HG03066 (cell line): Measurements from ENCODE around the gene ANKIB1.
"Not testable (repeated sequence)": the region's sequence is repeated elsewhere in the genome, so short reads cannot be mapped to it uniquely, and the experiment has no call there.

ENCODE experiments used
- ATAC-seq: cut with Tn5 transposase; IDR thresholded peaks from one replicate; pipeline ENCODE4 v1.9.1; 2021; ENCODE audit warnings: low read depth; ENCODE audit not compliant: unreplicated experiment

Gene ANKIB1

DNA sequence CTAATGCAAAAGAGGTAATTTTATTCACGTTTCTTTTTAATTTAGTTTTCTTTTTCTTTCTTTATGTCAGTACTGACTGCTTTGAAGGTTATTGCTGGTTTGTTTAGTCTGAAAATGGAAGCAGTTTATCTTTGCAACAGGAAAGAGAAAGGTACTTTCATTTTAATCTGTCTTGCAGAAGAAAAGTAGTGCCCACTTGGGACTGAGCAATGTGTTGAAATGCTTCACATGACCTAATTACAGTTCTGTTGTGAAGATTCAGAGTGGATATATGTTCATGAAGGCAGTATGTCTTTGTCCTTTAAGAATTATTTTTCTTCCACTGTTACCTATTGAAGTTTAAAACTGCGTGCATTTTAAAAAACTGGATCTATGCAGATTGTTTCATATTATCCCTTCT is 80.1 kb downstream of the ANKIB1 start:
- no peak for ATAC-seq

DNA sequence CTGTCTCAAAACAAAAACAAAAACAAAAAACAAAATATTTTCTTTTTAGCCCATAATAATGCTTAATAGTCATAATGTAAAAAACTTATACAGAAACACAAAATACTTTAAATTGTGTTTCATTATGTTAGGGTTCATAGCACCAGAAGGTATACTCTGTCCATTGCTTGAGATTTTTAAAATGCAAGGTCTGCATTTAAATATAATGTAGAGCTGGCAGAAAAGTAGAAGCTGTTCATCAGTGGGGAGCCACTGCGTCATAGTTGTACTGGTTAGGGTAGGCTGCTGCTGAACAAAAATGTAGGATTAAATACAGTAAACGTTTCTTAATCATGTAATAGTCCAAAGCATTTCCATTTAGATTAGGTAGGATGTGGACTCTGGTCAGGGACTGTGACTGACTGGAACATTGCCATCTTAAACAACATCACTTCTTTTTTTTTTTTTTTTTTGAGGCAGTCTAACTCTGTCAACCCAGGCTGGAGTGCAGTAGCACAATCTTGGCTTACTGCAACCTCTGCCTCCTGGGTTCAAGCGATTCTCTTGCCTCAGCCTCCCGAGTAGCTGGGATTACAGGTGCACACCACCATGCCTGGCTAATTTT is 85.2 kb downstream of the ANKIB1 start:
- ATAC-seq = no peak

DNA sequence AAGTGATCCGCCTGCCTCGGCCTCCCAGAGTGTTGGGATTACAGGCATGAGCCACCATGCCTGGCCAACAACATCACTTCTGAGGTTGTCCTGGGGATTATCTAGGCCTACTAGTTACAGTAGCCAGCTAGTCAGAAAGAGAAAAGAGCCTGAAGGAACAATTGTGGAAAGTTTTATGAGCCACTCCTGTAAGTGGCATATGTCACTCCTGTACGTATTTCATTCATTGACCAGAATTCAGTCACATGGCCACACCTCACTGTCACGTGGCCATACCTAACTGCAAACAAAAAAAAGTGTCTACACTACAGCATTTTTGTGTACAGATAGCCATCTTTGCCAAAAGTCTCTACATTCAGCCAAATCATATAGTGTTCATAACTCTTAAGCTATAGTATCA is 85.7 kb downstream of the ANKIB1 start:
- ATAC-seq = no peak

DNA sequence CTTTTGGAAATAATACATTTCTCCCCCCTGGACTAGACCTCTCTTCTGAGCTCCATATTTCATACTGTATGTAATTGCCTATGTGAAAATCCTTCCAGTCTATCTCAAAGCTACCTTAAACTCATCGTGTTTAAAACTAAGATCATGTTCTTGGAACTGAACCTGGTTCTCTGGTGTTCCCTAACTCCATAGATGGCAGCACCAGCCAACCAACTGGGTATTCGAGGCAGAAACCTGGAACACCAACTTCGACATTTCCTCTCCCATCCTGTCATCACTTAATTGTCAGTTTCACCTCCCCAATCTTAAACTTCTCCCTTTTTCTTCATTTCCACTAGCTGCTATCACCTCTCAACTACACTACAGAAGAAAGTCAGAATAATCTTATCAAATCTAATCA is 87.0 kb downstream of the ANKIB1 start:
- no peak for ATAC-seq

DNA sequence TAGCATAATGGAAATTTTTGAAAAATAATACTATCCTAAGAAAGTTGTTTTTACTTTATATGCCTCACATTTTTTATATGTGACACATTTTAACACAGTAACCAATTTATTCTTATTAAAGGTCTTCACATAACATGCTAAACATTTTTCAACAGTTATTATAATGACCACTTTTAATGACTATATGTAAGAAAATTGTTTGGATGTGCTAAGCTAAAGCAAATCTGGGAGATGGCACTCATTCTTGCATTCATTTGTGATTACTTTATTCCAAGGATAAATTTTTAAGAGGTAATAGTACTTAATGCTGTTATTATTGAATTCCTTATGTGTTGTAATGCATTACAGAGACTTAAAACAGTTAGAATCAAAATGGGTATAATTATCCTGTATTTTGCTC is 88.1 kb downstream of the ANKIB1 start:
- ATAC-seq = no peak

DNA sequence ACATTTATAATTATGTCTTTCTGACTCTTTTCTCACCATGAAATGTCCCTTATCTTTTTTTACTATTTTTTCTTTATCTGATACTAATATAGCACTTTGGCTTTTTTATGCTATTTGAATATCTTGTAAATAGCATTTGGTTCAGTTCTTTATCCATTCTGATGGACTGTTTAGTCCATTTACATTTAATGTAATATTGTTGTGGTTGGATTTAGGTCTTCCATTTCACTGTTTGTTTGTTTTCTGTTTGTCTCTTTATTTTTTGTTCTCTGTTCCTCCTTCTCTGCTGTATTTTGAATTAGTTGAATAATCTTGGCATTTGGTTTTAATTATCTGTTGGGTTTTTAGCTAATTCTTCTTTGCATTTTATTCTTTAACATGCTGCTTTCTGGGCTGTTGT is 89.8 kb downstream of the ANKIB1 start:
- ATAC-seq = no peak

DNA sequence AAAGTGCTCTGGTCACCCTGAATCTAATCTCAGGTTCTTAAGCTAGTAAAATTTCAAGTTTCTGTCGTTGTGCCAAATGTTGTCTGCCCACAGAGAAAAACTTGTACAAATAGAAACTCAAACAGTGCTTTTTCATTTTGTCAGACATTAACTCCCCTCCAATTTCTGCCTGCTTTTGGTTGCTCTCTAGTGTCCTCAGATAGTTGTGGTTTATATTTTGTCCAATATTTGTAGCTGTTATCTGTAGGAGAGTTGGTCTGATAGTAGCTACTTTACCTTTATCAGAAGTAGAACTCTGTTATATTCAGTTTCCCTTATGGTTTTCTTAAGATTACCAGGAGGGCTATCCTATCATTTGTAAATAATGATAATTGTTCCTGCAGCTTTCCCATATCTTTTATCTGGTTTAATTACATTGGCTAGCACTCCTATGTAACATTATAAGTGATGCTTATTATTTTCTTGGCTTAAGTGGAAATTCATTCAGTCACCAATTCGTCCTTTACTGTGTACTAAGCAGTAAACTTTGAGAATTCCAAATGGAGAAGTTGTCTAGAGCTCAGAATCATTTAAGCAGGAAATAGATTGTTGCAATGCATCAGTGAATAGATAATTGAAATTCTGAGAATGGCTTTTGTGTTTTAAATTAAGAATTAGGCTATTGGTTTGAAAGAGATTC is 91.0 kb downstream of the ANKIB1 start:
- ATAC-seq = no peak

DNA sequence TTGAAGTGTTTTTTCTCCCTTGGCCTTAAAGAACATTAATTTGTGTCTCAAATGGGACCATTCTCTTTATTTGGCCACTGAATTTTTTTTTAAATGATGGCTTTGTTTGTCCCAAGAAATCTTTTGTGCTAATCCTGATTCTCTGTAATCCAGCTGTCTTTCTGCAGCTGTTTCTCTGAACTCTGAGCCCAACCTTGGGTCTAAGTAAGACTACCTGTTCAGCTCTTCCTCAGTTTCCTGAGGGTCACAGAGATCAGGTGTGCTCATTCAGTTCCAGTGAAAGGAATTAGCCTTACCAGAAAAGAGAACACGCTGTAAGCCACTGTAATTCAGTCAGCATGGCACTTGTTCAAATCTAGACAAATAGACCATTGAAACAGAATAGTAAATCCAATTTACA is 94.2 kb downstream of the ANKIB1 start:
- no peak for ATAC-seq

DNA sequence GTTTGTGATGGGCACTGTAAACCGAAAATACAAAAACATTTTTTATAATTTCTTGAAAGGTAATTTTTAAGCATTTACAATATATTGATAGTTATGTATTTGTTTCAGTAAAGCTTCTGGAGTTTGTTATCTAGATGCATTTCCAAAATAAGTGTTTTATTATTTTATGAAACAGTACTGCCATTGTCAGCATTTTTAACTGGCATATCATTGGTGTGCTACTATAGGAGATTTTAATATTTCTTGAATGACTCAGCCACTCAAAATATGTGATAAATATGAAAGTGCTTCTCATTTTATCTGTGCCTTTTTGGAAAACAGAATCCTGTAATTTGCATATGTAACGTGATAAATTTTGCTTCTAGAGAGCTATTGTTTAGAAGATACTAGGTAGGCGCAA is 97.9 kb downstream of the ANKIB1 start:
- no peak for ATAC-seq

DNA sequence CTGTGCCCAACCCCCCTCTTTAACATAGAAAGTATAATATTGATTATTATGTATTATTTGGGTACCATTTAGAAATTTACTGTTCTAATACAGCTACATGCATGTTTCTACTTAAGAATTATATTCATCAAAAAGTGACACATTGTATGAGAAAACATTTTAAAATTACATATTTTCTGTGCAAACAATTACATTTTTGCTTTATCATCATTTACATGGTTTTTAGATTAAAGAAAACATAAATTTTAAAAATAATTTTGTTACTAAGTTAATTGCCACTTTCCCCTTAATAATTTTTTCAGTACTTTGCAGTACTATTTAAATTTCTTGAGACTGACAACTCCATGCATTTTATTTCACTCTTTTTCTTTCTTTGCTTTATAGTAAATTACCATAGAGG is 106.2 kb downstream of the ANKIB1 start:
- no peak for ATAC-seq

DNA sequence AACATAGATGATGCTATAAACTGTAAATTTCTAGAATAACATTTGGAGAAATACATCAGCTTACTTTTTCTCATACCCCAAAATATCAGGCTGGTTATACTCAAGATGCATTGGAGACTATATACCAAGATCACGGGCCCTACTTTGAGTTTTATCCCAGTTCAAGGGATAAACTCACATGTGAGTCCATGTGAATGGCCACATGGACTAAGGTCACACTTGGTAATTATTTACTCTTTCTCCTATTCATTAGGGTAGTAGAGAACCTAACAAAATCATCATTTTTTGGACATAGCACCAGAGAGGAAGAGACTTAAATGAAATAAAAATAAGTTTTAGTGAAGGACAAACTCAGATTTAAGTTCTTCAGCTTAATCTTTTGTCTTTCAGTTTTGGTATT is 108.4 kb downstream of the ANKIB1 start:
- ATAC-seq = no peak

DNA sequence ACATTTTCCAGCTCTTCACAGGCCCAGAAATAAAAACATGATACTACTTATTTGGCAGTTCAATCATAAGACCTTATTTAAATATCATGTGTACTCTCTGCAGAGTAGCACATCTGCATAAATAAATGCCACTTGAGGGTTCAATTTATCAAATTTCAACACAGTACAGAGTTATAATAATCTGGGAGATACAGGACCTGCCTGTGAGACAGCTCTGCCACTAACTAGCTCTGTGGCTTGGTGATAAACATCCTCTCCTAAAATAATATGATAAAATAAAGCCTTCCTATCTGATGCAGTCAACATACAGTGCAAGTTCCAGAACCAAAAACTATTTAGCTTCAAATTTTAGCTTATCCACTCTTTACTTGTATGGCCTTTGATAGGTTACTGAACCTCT is 110.6 kb downstream of the ANKIB1 start:
- ATAC-seq = no peak

DNA sequence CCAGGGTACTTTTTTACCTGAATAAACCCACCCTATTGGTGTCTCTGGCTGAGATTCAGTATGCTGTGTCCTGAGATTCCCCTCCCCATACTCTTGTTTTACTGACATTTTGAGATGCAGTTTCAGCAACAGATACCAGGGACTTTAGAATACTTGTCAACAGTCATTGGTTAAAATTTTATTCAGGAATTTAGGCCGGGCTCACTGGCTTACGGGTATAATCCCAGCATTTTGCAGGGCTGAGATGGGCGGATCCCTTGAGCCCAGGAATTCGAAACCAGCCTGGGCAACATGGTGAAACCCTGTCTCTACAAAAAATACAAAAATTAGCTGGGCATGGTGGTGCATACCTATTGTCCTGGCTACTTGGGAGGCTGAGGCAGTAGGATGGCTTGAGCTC is 111.5 kb downstream of the ANKIB1 start:
- no peak for ATAC-seq

DNA sequence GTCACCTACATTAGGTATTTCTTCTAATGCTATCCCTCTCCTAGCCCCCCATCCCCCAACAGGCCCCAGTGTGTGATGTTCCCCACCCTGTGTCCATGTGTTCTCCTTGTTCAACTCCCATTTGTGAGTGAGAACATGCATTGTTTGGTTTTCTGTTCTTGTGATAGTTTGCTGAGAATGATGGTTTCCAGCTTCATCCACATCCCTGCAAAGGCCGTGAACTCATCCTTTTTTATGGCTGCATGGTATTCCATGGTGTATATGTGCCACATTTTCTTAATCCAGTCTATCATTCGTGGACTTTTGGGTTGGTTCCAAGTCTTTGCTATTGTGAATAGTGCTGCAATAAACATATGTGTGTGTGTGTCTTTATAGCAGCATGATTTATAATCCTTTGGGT is 113.4 kb downstream of the ANKIB1 start:
- ATAC-seq = not testable (repeated sequence)

DNA sequence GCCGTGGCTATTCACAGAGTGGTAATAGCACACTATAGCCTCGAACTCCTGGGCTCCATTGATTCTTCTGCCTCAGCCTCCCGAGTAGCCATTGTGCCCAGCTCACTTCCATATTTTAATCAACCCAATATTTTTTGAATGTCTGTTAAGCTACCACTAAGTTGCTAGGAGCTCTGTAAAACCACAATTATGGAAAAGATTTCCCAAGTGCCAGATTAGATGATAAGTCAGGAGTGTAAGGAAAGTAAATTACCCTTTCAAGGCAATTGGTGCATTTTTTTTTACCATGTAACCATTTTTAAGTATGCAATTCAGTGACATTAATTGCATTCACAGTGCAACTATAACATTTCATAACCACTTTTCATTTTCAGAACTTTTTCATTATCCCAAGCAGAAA is 114.0 kb downstream of the ANKIB1 start:
- no peak for ATAC-seq

DNA sequence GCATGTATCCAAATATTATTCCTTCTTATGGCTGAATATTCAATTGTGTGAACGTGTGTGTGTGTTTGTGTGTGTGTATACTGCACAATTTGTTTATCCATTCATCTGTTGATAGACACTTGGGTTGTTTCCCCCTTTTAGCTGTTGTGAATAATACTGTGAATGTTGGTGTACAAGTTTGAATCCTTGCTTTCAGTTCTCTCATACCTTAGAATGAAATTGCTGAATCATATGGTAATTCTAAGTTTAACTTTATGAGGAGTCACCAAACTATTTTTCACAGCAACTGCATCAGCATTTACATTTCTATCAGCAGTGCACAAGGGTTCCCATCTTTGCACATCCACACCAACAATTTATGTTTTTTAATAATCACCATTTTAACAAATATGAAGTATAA is 114.6 kb downstream of the ANKIB1 start:
- no peak for ATAC-seq

DNA sequence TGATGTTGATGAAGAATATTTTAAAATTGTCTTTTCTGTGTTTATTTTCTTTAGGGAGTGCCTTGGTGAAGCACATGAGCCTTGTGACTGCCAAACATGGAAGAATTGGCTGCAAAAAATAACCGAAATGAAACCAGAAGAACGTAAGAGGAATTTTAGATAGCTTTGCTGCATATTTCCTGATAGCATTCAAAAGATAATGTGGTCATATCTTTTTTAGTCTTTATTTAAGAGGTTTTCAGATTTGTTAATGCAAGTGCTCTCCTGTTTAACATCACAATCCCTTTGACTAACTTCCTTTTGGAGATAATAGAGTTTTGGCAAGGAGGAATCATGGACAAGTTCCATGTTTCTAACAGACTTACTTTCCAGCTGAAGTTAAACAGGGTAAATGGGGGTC is 116.4 kb downstream of the ANKIB1 start:
- ATAC-seq = no peak

DNA sequence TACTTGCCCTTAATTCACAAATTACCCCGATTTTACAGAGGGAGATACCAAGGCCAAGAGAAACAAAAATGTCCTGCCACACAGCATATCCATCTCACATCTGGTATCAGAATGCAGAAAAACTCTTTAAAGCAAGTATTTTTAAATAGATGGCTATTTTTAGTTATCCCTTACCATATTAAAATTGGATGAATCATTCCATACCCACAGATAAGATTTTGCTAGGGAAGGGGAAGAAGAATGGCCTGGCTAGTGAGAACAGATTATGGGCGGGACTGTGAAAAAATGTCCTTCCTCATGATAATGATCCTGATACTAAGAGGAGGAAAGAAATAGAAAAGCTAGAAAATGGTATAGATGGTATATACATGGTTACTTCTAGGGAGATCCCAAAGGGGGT is 121.0 kb downstream of the ANKIB1 start:
- no peak for ATAC-seq

DNA sequence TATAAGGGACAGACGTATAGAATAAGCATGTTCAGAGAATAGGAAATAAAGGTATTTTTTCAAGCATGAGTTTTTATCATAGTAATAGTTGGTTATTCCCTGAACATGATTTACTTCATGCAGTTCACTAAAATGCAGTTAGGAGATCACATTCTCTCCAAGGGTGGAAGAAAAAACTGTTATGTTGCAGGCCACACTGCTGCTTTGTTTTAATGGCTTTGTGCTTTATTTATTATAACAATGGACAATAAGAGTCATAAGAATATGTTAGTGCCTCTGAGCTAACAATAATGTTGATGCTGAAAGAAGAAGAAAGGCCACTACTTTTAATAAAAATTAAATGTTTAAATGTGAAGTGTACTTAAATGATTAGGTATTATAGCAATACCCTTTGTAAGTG is 123.0 kb downstream of the ANKIB1 start:
- no peak for ATAC-seq

DNA sequence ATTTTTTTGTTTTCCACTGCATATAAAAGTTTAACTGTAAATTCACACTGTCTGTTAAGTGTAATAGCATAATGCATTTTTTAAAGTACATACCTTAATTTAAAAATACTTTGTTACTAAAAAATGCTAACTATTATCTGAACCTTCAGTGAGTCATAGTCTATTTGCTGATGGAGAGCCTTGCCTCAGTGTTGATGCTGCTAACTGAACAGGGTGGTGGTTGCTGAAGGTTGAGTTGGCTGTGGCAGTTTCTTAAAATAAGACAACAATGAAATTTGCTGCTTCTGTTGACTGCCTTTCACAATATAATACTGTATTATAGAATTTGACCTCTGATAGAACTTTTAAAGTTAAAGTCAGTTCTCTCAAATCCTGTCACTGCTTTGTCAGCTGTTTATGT is 129.2 kb downstream of the ANKIB1 start:
- no peak for ATAC-seq

DNA sequence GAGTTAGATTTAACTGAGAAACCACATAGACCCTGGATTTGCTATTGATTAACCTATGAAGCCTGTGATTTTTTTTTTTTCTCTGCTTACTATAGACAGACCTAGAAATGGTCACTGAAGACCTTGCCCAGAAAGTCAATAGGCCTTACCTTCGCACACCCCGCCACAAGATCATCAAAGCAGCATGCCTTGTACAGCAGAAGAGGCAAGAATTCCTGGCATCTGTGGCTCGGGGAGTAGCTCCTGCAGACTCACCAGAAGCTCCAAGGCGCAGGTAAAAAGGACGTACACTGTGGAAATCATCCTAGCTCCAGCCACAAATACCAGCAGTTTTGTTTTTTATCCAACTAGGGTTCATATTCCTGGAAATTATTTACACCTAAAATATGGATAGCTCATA is 145.3 kb downstream of the ANKIB1 start:
- ATAC-seq = no peak

DNA sequence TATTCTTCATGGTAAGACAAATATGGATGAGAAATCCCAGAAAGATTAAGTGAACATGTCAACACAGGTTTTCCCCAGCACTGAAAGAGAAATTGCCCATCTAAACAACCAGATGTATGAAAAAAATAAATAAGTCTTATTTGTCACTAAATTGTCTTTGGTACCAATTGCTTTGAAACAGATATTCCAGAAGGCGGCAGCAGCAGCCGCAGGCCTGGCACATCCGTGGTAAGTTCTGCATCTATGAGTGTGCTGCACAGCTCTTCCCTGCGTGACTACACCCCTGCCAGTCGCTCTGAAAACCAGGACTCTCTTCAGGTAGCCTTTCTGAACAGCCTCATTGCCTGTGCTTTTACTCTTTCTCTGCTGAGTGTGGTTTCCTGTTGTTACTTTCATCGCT is 151.8 kb downstream of the ANKIB1 start:
- ATAC-seq = no peak

DNA sequence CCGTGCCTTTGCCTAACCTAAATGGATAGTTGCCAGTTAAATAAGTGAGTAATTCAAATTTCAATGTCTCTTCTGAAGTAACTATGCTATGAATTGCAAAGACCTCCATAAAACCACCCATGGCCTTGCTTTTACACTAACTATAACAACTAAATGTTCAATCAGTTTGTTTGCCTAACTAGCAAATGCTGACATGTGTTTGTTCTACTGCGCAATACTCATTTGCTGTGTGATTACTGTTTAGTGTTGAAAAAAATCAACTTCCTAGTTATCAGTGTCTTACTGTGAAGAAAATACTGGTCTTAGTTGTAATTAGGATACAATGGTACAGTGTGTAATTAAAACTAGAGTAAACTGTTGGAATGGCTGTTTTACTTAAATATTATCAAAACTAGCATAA is 154.2 kb downstream of the ANKIB1 start:
- ATAC-seq = no peak
